Tibial nerve (tissue), 4 donors: ENCODE measurements around the gene NAXE. TPM values are rescaled to one million over a fixed set of nuclear protein-coding genes. Genes with fewer than 3 reads are reported as not detected.
A peak's percentile ranks its signal among the peaks of the same experiment; 100 is the strongest.

ENCODE experiments used
- DNase-seq, 2 donors: peaks; one replicate each; pipeline ENCODE4 v3.0.0-alpha.2; 2019; ENCODE audit warnings: low spot score in 2 of 2
- H3K27ac ChIP-seq, 4 donors: fragments of 200-600 bp; sonication (generic) in 3 of 4; one replicate each; pipeline ENCODE4 v1.5.1; 2017 to 2019; ENCODE audit warnings: mild to moderate bottlenecking in 1 of 4
- H3K27me3 ChIP-seq, 2 donors: fragments of 200-600 bp; sonication (generic) in 1 of 2; one replicate each; pipeline versions ENCODE4 v1.5.1 to v1.6.0; 2017 to 2019
- H3K36me3 ChIP-seq, 3 donors: fragments of 200-600 bp; sonication (generic); one replicate each; pipeline ENCODE4 v1.5.1; 2018 to 2019
- H3K4me1 ChIP-seq, 4 donors: fragments of 200-600 bp; sonication (generic) in 3 of 4; one replicate each; pipeline ENCODE4 v1.5.1; 2017 to 2019
- H3K4me3 ChIP-seq, 4 donors: fragments of 200-600 bp; sonication (generic) in 3 of 4; one replicate each; pipeline ENCODE4 v1.5.1; 2017 to 2019; ENCODE audit warnings: mild to moderate bottlenecking in 1 of 4, moderate library complexity in 1 of 4
- H3K9me3 ChIP-seq, 4 donors: fragments of 200-600 bp; sonication (generic) in 3 of 4; one replicate each; pipeline ENCODE4 v1.5.1; 2017 to 2019
- CTCF ChIP-seq, 5 experiments: fragments of 200-600 bp in 3 of 5; fragments of 450-650 bp in 2 of 5; sonication (generic) in 3 of 5; IDR thresholded peaks; one replicate each; pipeline ENCODE4 v1.5.1; 2016 to 2019; ENCODE audit warnings: antibody characterized with exemption in 5 of 5, mild to moderate bottlenecking in 3 of 5, moderate library complexity in 2 of 5
- EP300 ChIP-seq, 2 donors: sonication (generic); formaldehyde crosslinking; IDR thresholded peaks; one replicate each; pipeline ENCODE4 v1.6.1; 2017; ENCODE audit warnings: antibody characterized with exemption in 2 of 2, mild to moderate bottlenecking in 1 of 2
- POLR2A ChIP-seq, 2 donors: fragments of 450-650 bp; IDR thresholded peaks; one replicate each; pipeline ENCODE4 v1.6.1; 2017; ENCODE audit warnings: antibody characterized with exemption in 2 of 2, mild to moderate bottlenecking in 2 of 2, moderate library complexity in 2 of 2
- WGBS, 2 donors: methylation state at CpG; one replicate each; pipeline ENCODE4 v1.1.5; 2018; 5-methylcytosine and 5-hydroxymethylcytosine counted together
- total RNA-seq, 4 donors: library from RNA; depleted of rRNA; stranded (reverse); fragments of >200 nt; gene quantifications; one replicate each; pipeline ENCODE4 v1.1.0, GENCODE V29; 2016

Gene NAXE
- total RNA-seq, 4 donors from 2014 or later = 53.1 to 105 (median 82.7) TPM

GRCh38 chr1:156589546-156589945 lies 2.0 kb upstream of the NAXE start:
- Histone ChIP-seq H3K4me1 (peaks cover 0 to 17% (median 10%) of the 10 kb centered on the region in 4 donors), H3K9me3 (no peaks in the 10 kb centered on the region), H3K27me3 (no peaks in the 10 kb centered on the region), H3K4me3 (no peak overlapping the region), H3K27ac (no peak overlapping the region), H3K36me3 (peaks cover 0 to 18% (median 0%) of the 10 kb centered on the region in 3 donors)
- 55 to 57% methylated on average over 5 of the region's 5 CpGs for WGBS, 2 donors
- DNase-seq = no peak
- no peak for TF ChIP-seq POLR2A (IDR thresholded peaks at IDR 0.05)
- no peak for TF ChIP-seq CTCF (IDR thresholded peaks at IDR 0.05)
- TF ChIP-seq EP300 (IDR thresholded peaks at IDR 0.05) = no peak

DNA sequence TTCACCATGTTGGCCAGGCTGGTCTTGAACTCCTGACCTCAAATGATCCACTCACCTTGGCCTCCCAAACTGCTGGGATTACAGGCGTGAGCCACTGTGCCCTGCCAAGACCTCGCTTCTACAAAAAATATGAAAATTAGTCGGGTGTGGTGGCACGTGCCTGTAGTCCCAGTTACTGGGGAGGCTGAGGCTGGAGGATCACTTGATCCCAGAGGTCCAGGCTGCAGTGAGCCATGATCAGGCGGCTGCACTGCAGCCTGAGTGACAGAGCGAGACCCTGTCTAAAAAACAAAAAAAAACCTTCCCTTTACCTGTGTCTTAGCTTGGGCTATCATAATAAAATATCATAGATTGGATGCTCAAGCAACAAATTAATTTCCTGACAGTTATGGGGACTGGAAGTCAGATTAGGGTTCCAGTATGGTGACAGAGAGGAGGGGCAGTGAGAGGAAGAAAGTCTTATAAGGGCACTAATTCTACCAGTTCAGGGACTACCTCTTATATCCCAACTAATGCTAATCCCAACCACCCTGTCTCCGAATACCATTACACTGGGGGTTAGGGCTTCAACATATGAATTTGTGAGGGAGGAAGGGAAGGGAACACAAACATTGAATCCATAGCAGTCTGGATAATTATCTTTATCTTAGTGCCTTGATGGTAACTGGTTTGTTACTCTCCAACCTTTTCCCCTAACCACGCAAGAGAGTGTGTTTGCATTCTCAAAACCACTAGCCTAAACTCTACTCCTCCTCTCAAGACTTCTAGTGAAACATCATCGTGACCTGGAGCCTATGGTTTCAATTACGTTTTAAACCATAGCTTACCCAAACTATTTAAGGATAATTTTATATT lies 1.0 kb upstream of the NAXE start:
- H3K36me3 ChIP-seq = peaks cover 0 to 28% (median 0%) of the 10 kb centered on the region in 3 donors
- no peaks in the 10 kb centered on the region for H3K27me3 ChIP-seq
- H3K4me3 ChIP-seq = peak overlapping the region in 1 of 4 donors; percentile 92
- TF ChIP-seq CTCF (IDR thresholded peaks at IDR 0.05) (no peak), POLR2A (IDR thresholded peaks at IDR 0.05) (no peak), EP300 (IDR thresholded peaks at IDR 0.05) (no peak)
- peaks cover 0 to 17% (median 10%) of the 10 kb centered on the region in 4 donors for H3K4me1 ChIP-seq
- H3K27ac ChIP-seq = peak overlapping the region; percentile 72 to 90 (median 87)
- WGBS, 2 donors = 84 to 85% methylated on average over 10 of the region's 10 CpGs
- no peak for DNase-seq
- H3K9me3 ChIP-seq = no peaks in the 10 kb centered on the region

DNA sequence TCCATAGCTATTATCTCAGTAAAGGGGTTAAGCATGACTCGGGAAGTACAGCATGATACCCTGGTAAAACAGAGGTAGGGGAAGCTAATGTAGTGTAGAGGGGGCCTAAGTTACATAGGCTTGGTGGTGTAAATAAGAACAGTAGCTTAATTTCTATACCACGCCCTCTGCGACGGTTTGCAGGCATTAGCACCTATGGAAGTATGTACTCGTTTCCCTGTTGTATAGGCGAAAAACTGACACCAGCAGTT lies 470 bp upstream of the NAXE start:
- TF ChIP-seq POLR2A (IDR thresholded peaks at IDR 0.05) = no peak
- no peak for TF ChIP-seq EP300 (IDR thresholded peaks at IDR 0.05)
- no peak for TF ChIP-seq CTCF (IDR thresholded peaks at IDR 0.05)
- Histone ChIP-seq H3K9me3 (no peaks in the 10 kb centered on the region), H3K36me3 (peaks cover 0 to 34% (median 0%) of the 10 kb centered on the region in 3 donors), H3K27ac (peak overlapping the region; percentile 72 to 90 (median 87)), H3K4me1 (peaks cover 0 to 17% (median 10%) of the 10 kb centered on the region in 4 donors), H3K27me3 (no peaks in the 10 kb centered on the region), H3K4me3 (peak overlapping the region; percentile 66 to 92 (median 71))
- 15 to 23% methylated on average over 6 of the region's 6 CpGs for WGBS, 2 donors
- DNase-seq = no peak

DNA sequence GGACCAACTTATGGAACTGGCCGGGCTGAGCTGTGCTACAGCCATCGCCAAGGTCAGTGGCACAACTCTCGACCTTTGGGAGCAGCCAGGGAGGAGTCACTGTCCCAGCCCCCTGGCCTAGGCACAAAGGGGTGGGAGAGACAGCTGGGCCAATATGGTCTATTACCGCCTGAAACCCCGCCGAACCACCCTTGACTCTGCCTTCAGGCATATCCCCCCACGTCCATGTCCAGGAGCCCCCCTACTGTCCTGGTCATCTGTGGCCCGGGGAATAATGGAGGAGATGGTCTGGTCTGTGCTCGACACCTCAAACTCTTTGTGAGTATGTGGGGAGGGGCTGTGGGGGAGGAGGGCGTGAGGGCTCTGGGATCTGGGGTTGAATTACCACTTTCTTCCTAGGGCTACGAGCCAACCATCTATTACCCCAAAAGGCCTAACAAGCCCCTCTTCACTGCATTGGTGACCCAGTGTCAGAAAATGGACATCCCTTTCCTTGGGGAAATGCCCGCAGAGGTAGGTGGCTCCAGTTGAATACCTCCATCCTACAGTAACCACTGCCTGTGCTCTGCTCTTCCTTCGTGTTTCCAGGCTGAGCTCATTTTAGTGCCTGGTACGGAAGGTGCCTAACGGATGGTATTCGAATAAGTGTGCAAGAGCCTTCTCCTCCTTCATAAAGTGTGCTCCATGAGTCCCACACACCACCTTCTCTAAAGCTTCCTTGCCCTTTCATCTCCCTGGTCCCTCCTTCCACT lies 758 bp downstream of the NAXE start:
- Histone ChIP-seq H3K27me3 (no peaks in the 10 kb centered on the region), H3K9me3 (no peaks in the 10 kb centered on the region), H3K36me3 (peaks cover 0 to 46% (median 9%) of the 10 kb centered on the region in 3 donors), H3K4me3 (peak overlapping the region; percentile 66 to 92 (median 71)), H3K27ac (peak overlapping the region; percentile 72 to 90 (median 87)), H3K4me1 (peaks cover 0 to 17% (median 10%) of the 10 kb centered on the region in 4 donors)
- WGBS, 2 donors = 42 to 47% methylated on average over 15 to 16 of the region's 16 CpGs
- no peak for DNase-seq
- no peak for TF ChIP-seq EP300 (IDR thresholded peaks at IDR 0.05)
- TF ChIP-seq CTCF (IDR thresholded peaks at IDR 0.05) = no peak
- no peak for TF ChIP-seq POLR2A (IDR thresholded peaks at IDR 0.05)
